ENCODE data around the gene U2AF2.

U2AF2 gene

GRCh38 chr19:55614711-55615542 lies 39.9 kb upstream of the U2AF2 start:
- DNase-seq (ENCODE audit: low spot score): no peak
- peaks cover 0 to 4% of the 10 kb centered on the region in 2 donors for H3K9me3 ChIP-seq (replicated peaks in 1 of 2; ENCODE audit: control insufficient read depth in 2 of 2, insufficient read depth in 1 of 2, low read depth in 1 of 2, low read length in 2 of 2)
- H2AFZ ChIP-seq (ENCODE audit: low read length): no peak overlapping the region
- H2BK120ac ChIP-seq (ENCODE audit: low read depth, low read length): no peak overlapping the region
- H3K4me2 ChIP-seq (ENCODE audit: insufficient read depth, low read length, poor library complexity, severe bottlenecking): no peak overlapping the region
- peak overlapping the region; percentile 50 for H2BK5ac ChIP-seq (ENCODE audit: low read length)
- H4K8ac ChIP-seq (ENCODE audit: low read depth, low read length): no peak overlapping the region
- H3K14ac ChIP-seq (ENCODE audit: low read length): no peak overlapping the region
- no peaks in the 10 kb centered on the region for H3K4me1 ChIP-seq (ENCODE audit: control insufficient read depth in 2 of 2, insufficient read depth in 1 of 2, low read depth in 1 of 2, low read length in 2 of 2)
- no peak overlapping the region for H2BK15ac ChIP-seq (ENCODE audit: low read length)
- H3K23ac ChIP-seq (ENCODE audit: low read depth, low read length, poor library complexity): no peak overlapping the region
- no peak overlapping the region for H2BK12ac ChIP-seq (ENCODE audit: low read length)
- peaks cover 14% of the 10 kb centered on the region for H3K79me1 ChIP-seq (ENCODE audit: low read depth, low read length)
- H3K4me3 ChIP-seq (ENCODE audit: low read length in 2 of 2): no peak overlapping the region
- no peak overlapping the region for H3K9ac ChIP-seq (ENCODE audit: low read depth, low read length, poor library complexity)
- no CpG with 5 or more reads among the region's 98 CpGs for WGBS, 2 donors (ENCODE audit: extremely low coverage in 2 of 2, insufficient read length in 2 of 2, insufficient replicate concordance in 1 of 2)
- no peak overlapping the region for H4K91ac ChIP-seq (ENCODE audit: low read depth, low read length, poor library complexity)
- H2AK5ac ChIP-seq (ENCODE audit: low read depth, low read length): no peak overlapping the region
- peaks cover 28 to 74% of the 10 kb centered on the region in 2 donors for H3K36me3 ChIP-seq (replicated peaks in 1 of 2; ENCODE audit: control insufficient read depth in 2 of 2, insufficient read depth in 2 of 2, low read length in 2 of 2)
- H3K27ac ChIP-seq (replicated peaks; ENCODE audit: low read length): no peak overlapping the region
- no peak overlapping the region for H3K18ac ChIP-seq (ENCODE audit: low read length)
- H3K27me3 ChIP-seq (ENCODE audit: control insufficient read depth in 3 of 3, insufficient read depth in 3 of 3, low read depth in 1 of 3, low read length in 3 of 3): no peaks in the 10 kb centered on the region
- H3K4ac ChIP-seq (ENCODE audit: low read length): no peak overlapping the region

GRCh38 chr19:55615543-55616394 lies 39.1 kb upstream of the U2AF2 start:
- Histone ChIP-seq H4K91ac (ENCODE audit: low read depth, low read length, poor library complexity) (no peak overlapping the region), H3K27me3 (ENCODE audit: control insufficient read depth in 3 of 3, insufficient read depth in 3 of 3, low read depth in 1 of 3, low read length in 3 of 3) (no peaks in the 10 kb centered on the region), H3K27ac (replicated peaks; ENCODE audit: low read length) (no peak overlapping the region), H2AFZ (ENCODE audit: low read length) (no peak overlapping the region), H2BK5ac (ENCODE audit: low read length) (no peak overlapping the region), H3K18ac (ENCODE audit: low read length) (no peak overlapping the region), H3K36me3 (replicated peaks in 1 of 2; ENCODE audit: control insufficient read depth in 2 of 2, insufficient read depth in 2 of 2, low read length in 2 of 2) (peaks cover 31 to 74% of the 10 kb centered on the region in 2 donors), H3K79me1 (ENCODE audit: low read depth, low read length) (peaks cover 13% of the 10 kb centered on the region), H3K14ac (ENCODE audit: low read length) (no peak overlapping the region), H2BK15ac (ENCODE audit: low read length) (no peak overlapping the region), H3K4me2 (ENCODE audit: insufficient read depth, low read length, poor library complexity, severe bottlenecking) (no peak overlapping the region), H3K4me3 (ENCODE audit: low read length in 2 of 2) (no peak overlapping the region), H2BK120ac (ENCODE audit: low read depth, low read length) (no peak overlapping the region), H2BK12ac (ENCODE audit: low read length) (no peak overlapping the region), H2AK5ac (ENCODE audit: low read depth, low read length) (no peak overlapping the region), H3K4ac (ENCODE audit: low read length) (no peak overlapping the region), H3K4me1 (ENCODE audit: control insufficient read depth in 2 of 2, insufficient read depth in 1 of 2, low read depth in 1 of 2, low read length in 2 of 2) (no peaks in the 10 kb centered on the region), H4K8ac (ENCODE audit: low read depth, low read length) (no peak overlapping the region), H3K9ac (ENCODE audit: low read depth, low read length, poor library complexity) (no peak overlapping the region), H3K9me3 (replicated peaks in 1 of 2; ENCODE audit: control insufficient read depth in 2 of 2, insufficient read depth in 1 of 2, low read depth in 1 of 2, low read length in 2 of 2) (peaks cover 0 to 4% of the 10 kb centered on the region in 2 donors), H3K23ac (ENCODE audit: low read depth, low read length, poor library complexity) (peak overlapping the region; percentile 25)
- no CpG with 5 or more reads among the region's 88 CpGs for WGBS, 2 donors (ENCODE audit: extremely low coverage in 2 of 2, insufficient read length in 2 of 2, insufficient replicate concordance in 1 of 2)
- no peak for DNase-seq (ENCODE audit: low spot score)

GRCh38 chr19:55616395-55616875 lies 38.4 kb upstream of the U2AF2 start:
- WGBS, 2 donors (ENCODE audit: extremely low coverage in 2 of 2, insufficient read length in 2 of 2, insufficient replicate concordance in 1 of 2): no CpG with 5 or more reads among the region's 38 CpGs
- Histone ChIP-seq H4K91ac (ENCODE audit: low read depth, low read length, poor library complexity) (no peak overlapping the region), H2AK5ac (ENCODE audit: low read depth, low read length) (no peak overlapping the region), H2BK12ac (ENCODE audit: low read length) (no peak overlapping the region), H3K27me3 (ENCODE audit: control insufficient read depth in 3 of 3, insufficient read depth in 3 of 3, low read depth in 1 of 3, low read length in 3 of 3) (no peaks in the 10 kb centered on the region), H3K9me3 (replicated peaks in 1 of 2; ENCODE audit: control insufficient read depth in 2 of 2, insufficient read depth in 1 of 2, low read depth in 1 of 2, low read length in 2 of 2) (peaks cover 0 to 4% of the 10 kb centered on the region in 2 donors), H3K4me1 (ENCODE audit: control insufficient read depth in 2 of 2, insufficient read depth in 1 of 2, low read depth in 1 of 2, low read length in 2 of 2) (no peaks in the 10 kb centered on the region), H2BK15ac (ENCODE audit: low read length) (no peak overlapping the region), H3K4me3 (ENCODE audit: low read length in 2 of 2) (no peak overlapping the region), H2BK120ac (ENCODE audit: low read depth, low read length) (no peak overlapping the region), H3K36me3 (replicated peaks in 1 of 2; ENCODE audit: control insufficient read depth in 2 of 2, insufficient read depth in 2 of 2, low read length in 2 of 2) (peaks cover 36 to 74% of the 10 kb centered on the region in 2 donors), H3K79me1 (ENCODE audit: low read depth, low read length) (peaks cover 13% of the 10 kb centered on the region), H4K8ac (ENCODE audit: low read depth, low read length) (no peak overlapping the region), H3K14ac (ENCODE audit: low read length) (peak overlapping the region; percentile 17), H3K4me2 (ENCODE audit: insufficient read depth, low read length, poor library complexity, severe bottlenecking) (no peak overlapping the region), H3K18ac (ENCODE audit: low read length) (no peak overlapping the region), H3K4ac (ENCODE audit: low read length) (no peak overlapping the region), H2BK5ac (ENCODE audit: low read length) (no peak overlapping the region), H2AFZ (ENCODE audit: low read length) (no peak overlapping the region), H3K27ac (replicated peaks; ENCODE audit: low read length) (no peak overlapping the region), H3K9ac (ENCODE audit: low read depth, low read length, poor library complexity) (no peak overlapping the region), H3K23ac (ENCODE audit: low read depth, low read length, poor library complexity) (peak overlapping the region; percentile 39)
- DNase-seq (ENCODE audit: low spot score): no peak

- H2BK5ac ChIP-seq (ENCODE audit: low read length): no peak overlapping the region
- H3K4ac ChIP-seq (ENCODE audit: low read length): no peak overlapping the region
- no peak overlapping the region for H2BK15ac ChIP-seq (ENCODE audit: low read length)
- no peak overlapping the region for H3K27ac ChIP-seq (replicated peaks; ENCODE audit: low read length)
- H3K4me3 ChIP-seq (ENCODE audit: low read length in 2 of 2): no peak overlapping the region
- H2BK120ac ChIP-seq (ENCODE audit: low read depth, low read length): no peak overlapping the region
- no peak overlapping the region for H3K4me2 ChIP-seq (ENCODE audit: insufficient read depth, low read length, poor library complexity, severe bottlenecking)
- H3K9me3 ChIP-seq (replicated peaks in 1 of 2; ENCODE audit: control insufficient read depth in 2 of 2, insufficient read depth in 1 of 2, low read depth in 1 of 2, low read length in 2 of 2): peaks cover 0 to 4% of the 10 kb centered on the region in 2 donors
- no peak for DNase-seq (ENCODE audit: low spot score)
- H4K8ac ChIP-seq (ENCODE audit: low read depth, low read length): no peak overlapping the region
- no peak overlapping the region for H4K91ac ChIP-seq (ENCODE audit: low read depth, low read length, poor library complexity)
- no peaks in the 10 kb centered on the region for H3K27me3 ChIP-seq (ENCODE audit: control insufficient read depth in 3 of 3, insufficient read depth in 3 of 3, low read depth in 1 of 3, low read length in 3 of 3)
- H2BK12ac ChIP-seq (ENCODE audit: low read length): no peak overlapping the region
- no peak overlapping the region for H3K18ac ChIP-seq (ENCODE audit: low read length)
- no peak overlapping the region for H2AK5ac ChIP-seq (ENCODE audit: low read depth, low read length)
- H3K36me3 ChIP-seq (replicated peaks in 1 of 2; ENCODE audit: control insufficient read depth in 2 of 2, insufficient read depth in 2 of 2, low read length in 2 of 2): peaks cover 38 to 67% of the 10 kb centered on the region in 2 donors
- peaks cover 11% of the 10 kb centered on the region for H3K79me1 ChIP-seq (ENCODE audit: low read depth, low read length)
- no peak overlapping the region for H3K9ac ChIP-seq (ENCODE audit: low read depth, low read length, poor library complexity)
- H3K14ac ChIP-seq (ENCODE audit: low read length): no peak overlapping the region
- no peak overlapping the region for H2AFZ ChIP-seq (ENCODE audit: low read length)
- H3K23ac ChIP-seq (ENCODE audit: low read depth, low read length, poor library complexity): no peak overlapping the region
- no CpG with 5 or more reads among the region's 8 CpGs for WGBS, 2 donors (ENCODE audit: extremely low coverage in 2 of 2, insufficient read length in 2 of 2, insufficient replicate concordance in 1 of 2)
- H3K4me1 ChIP-seq (ENCODE audit: control insufficient read depth in 2 of 2, insufficient read depth in 1 of 2, low read depth in 1 of 2, low read length in 2 of 2): no peaks in the 10 kb centered on the region
These were observed 37.4 kb upstream of the U2AF2 start for GRCh38 chr19:55617426-55617825.
